BE2C (cell line): ENCODE measurements around the gene NELL1.

Source experiments
- DNase-seq: peaks from one replicate; pipeline ENCODE4 v3.0.0-alpha.2; 2020
- H3K27me3 ChIP-seq: fragments of 250-450 bp; sonication (Bioruptor Pico); 2 replicates; pipeline ENCODE4 v1.5.1; 2020; ENCODE audit warnings: mild to moderate bottlenecking
- H3K36me3 ChIP-seq: fragments of 250-450 bp; sonication (Bioruptor Pico); 2 replicates; pipeline ENCODE4 v1.5.1; 2020; ENCODE audit warnings: mild to moderate bottlenecking
- H3K4me1 ChIP-seq: fragments of 250-450 bp; sonication (Bioruptor Pico); 2 replicates; pipeline ENCODE4 v1.5.1; 2020
- H3K4me3 ChIP-seq: 2 replicates; pipeline ENCODE4 v1.5.1; 2011; ENCODE audit warnings: low read depth, low read length
- H3K9me3 ChIP-seq: fragments of 250-450 bp; sonication (Bioruptor Pico); 2 replicates; pipeline ENCODE4 v1.5.1; 2020
- TF ChIP-seq, protein P1 (sequence below): IDR thresholded peaks from 2 replicates; pipeline ENCODE4 v1.5.1; 2012; ENCODE audit warnings: mild to moderate bottlenecking, low read depth, low read length

Gene NELL1

GRCh38 chr11:21566521-21567117 lies 897.2 kb downstream of the NELL1 start:
- Histone ChIP-seq H3K36me3 (no peaks in the 10 kb centered on the region), H3K27me3 (no peaks in the 10 kb centered on the region), H3K4me1 (peaks cover 7% of the 10 kb centered on the region; the same call in 1 of the 2 replicates), H3K4me3 (no peak overlapping the region), H3K9me3 (no peaks in the 10 kb centered on the region)
- no peak for DNase-seq
- TF ChIP-seq, protein P1, sequence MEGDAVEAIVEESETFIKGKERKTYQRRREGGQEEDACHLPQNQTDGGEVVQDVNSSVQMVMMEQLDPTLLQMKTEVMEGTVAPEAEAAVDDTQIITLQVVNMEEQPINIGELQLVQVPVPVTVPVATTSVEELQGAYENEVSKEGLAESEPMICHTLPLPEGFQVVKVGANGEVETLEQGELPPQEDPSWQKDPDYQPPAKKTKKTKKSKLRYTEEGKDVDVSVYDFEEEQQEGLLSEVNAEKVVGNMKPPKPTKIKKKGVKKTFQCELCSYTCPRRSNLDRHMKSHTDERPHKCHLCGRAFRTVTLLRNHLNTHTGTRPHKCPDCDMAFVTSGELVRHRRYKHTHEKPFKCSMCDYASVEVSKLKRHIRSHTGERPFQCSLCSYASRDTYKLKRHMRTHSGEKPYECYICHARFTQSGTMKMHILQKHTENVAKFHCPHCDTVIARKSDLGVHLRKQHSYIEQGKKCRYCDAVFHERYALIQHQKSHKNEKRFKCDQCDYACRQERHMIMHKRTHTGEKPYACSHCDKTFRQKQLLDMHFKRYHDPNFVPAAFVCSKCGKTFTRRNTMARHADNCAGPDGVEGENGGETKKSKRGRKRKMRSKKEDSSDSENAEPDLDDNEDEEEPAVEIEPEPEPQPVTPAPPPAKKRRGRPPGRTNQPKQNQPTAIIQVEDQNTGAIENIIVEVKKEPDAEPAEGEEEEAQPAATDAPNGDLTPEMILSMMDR = no peak

DNA sequence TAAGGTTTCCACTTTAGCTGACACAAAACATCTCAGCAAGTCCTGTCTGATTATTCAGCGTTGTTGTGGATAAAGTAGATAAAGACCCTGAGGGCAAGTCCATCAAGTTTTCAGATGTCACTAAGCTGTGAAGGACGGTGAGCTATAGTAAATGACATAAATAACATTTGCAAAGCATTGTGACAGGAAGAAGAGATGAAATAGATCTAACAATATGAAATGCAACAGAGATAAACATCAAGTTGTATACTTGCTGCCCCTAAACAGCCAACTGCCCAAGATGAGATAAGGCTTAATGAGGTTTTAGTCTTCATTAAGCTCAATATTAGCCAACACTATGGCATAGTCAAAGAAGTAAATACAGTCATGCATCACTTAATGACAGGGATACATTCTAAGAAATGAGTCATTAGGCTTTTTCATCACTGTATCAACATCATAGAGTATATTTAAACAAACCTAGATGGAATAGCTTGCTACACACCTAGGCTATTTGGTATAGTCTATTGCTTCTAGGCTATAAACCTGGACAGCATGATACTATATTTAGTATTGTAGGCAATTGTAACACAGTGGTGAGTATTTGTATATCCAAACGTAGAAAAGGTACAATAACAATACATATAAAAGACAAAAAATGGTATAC lies 898.4 kb downstream of the NELL1 start:
- Histone ChIP-seq H3K36me3 (no peaks in the 10 kb centered on the region), H3K27me3 (no peaks in the 10 kb centered on the region), H3K4me3 (no peak overlapping the region), H3K9me3 (no peaks in the 10 kb centered on the region), H3K4me1 (peaks cover 7% of the 10 kb centered on the region; the same call in 1 of the 2 replicates)
- no peak for DNase-seq
- TF ChIP-seq, protein P1 = no peak

- TF ChIP-seq, protein P1 = no peak
- no peaks in the 10 kb centered on the region for H3K9me3 ChIP-seq
- H3K4me3 ChIP-seq = no peak overlapping the region
- no peak for DNase-seq
- no peaks in the 10 kb centered on the region for H3K27me3 ChIP-seq
- H3K36me3 ChIP-seq = no peaks in the 10 kb centered on the region
- peaks cover 7% of the 10 kb centered on the region; the same call in 1 of the 2 replicates for H3K4me1 ChIP-seq
These were observed 902.8 kb downstream of the NELL1 start for GRCh38 chr11:21572210-21572609.

GRCh38 chr11:21582791-21583190 lies 913.4 kb downstream of the NELL1 start:
- no peak for DNase-seq
- no peaks in the 10 kb centered on the region for H3K36me3 ChIP-seq
- H3K4me3 ChIP-seq = no peak overlapping the region
- TF ChIP-seq, protein P1 = no peak
- no peaks in the 10 kb centered on the region for H3K27me3 ChIP-seq
- no peaks in the 10 kb centered on the region for H3K4me1 ChIP-seq
- no peaks in the 10 kb centered on the region for H3K9me3 ChIP-seq

DNA sequence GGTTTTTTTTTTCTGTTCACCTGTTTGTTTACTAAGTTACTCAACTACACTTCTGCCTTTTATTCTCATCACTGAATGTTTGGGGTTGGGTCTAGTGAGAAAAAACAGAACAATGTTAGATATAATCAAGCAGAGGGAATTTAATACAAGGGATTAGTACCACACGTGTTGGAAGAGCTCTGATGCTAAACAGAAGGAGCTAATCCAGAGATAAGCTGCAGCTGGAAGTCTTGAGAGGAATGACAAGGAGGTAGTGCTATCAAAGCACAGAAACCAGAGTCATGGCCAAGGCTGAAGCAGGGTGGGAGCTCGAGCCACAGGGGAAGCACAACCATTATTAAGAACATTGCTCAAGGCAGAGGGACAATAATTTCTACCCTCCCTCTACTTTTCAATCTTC lies 919.4 kb downstream of the NELL1 start:
- no peak overlapping the region for H3K4me3 ChIP-seq
- no peaks in the 10 kb centered on the region for H3K4me1 ChIP-seq
- H3K27me3 ChIP-seq = no peaks in the 10 kb centered on the region
- H3K36me3 ChIP-seq = no peaks in the 10 kb centered on the region
- peak; percentile 19 for DNase-seq
- TF ChIP-seq, protein P1 = no peak
- no peaks in the 10 kb centered on the region for H3K9me3 ChIP-seq

DNA sequence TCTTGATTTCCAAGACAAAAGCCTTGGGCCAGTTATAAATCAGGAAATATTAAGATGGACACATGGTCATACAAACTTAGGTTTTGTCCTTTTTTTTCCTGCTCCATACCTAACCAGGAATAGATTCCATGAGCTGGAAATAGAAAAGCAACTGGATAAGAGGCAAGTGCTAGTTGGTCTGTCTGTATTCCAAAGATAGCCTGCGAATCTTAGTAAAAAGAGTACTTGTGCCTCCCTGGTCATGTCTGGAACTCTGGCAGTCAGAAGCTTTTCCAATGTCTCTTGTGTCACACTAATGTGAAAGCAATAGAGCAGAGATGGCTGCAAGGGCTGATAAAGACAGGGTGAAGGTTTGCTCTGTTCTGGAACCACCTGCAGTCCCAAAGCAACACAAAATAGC lies 933.3 kb downstream of the NELL1 start:
- no peak overlapping the region for H3K4me3 ChIP-seq
- H3K4me1 ChIP-seq = no peaks in the 10 kb centered on the region
- TF ChIP-seq, protein P1 = no peak
- H3K9me3 ChIP-seq = no peaks in the 10 kb centered on the region
- no peak for DNase-seq
- H3K27me3 ChIP-seq = no peaks in the 10 kb centered on the region
- no peaks in the 10 kb centered on the region for H3K36me3 ChIP-seq
